NCI-H2196 treated with DMSO at 0.1 percent for 48 hours (cell line): ENCODE measurements around the gene SCN3B.

Experiments
- DNase-seq: peaks from one replicate; lab custom pipeline; 2025; ENCODE audit not compliant: unreplicated experiment; lab: John Stamatoyannopoulos, UW

The SCN3B gene

GRCh38 chr11:123659311-123659710, 4.9 kb upstream of the SCN3B start:
- DNase-seq, result no peak

- DNase-seq, result no peak
Measured at GRCh38 chr11:123653827-123654565, 428 bp downstream of the SCN3B start.

- no peak for DNase-seq
Measured at GRCh38 chr11:123653483-123653826, 969 bp downstream of the SCN3B start.

DNA sequence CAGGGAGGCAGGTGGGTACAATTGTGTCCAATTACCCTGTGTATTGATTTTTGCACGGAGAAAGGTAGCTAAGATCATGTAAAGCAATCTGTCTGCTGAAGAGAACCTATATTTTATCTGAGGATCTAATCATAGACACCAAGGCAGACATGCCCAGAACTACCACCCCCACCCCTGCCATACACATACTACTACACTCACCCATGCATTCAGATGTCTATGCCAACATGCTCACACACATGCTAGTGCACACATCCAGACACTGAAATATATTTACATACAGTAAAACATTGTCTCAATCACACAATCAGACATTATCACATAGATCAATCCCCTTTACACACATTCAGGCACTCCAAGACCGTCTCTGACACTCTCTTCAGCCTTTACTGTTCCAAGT, 1.8 kb downstream of the SCN3B start:
- DNase-seq, result no peak

- DNase-seq, result no peak
Measured at GRCh38 chr11:123650901-123651300, 3.5 kb downstream of the SCN3B start.

- no peak for DNase-seq
Measured at GRCh38 chr11:123645286-123645975, 9.0 kb downstream of the SCN3B start.

- no peak for DNase-seq
Measured at GRCh38 chr11:123642435-123642834, 12.0 kb downstream of the SCN3B start.

DNA sequence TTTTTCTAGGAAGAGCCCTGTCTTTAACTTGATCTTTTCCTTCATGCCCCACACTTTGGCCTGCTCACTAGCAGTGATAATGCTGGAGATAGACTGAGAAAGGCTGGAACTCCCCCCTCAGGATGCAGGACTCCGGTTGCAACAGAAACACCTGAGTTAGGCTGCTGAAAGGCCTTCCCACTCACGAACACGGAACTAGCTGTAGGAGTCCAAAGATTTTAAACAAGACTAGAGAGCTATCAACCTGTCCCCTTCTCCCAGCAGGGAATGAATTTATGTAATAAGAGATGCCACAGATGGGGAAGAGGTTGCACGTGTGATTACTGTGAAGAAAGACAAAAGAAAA, 13.0 kb downstream of the SCN3B start:
- no peak for DNase-seq

DNA sequence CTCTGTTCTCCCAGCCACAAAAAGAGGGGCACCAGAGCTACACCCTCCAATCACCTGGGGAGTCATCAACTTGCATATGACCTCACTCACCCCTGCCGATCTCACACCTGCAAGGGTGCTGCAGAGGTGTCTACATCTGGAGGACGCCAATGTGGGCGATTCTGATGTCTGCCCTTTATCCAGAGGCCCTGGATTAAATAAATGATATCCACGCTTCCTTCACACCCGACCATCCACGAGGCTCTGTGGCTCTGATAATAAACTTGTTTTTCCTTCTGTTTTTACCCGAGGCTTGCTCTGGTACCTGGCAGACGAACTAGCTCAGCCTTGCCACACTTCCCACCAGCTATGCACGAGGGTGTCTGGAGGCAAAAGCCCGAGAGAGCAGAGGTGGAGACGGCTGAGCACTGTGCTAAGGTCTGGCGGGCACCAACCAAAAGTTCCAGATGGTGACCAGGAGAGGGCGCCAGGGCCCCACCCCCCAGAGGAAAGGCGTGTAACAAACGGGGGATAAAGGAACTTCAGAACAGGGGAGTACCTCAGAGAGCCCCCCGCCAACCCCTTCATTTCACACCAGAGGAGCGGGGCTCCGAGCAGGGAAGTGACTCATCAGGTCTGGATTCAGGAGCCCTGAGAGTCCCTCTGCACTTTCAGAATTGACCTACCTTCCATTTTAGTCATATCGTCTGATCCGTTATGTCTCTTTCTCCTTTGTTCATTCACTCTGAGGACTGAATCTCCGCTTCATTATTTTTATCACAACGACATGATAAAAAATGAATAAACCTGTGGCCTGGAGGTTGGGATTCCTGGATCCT, 13.5 kb downstream of the SCN3B start:
- no peak for DNase-seq

- DNase-seq, result no peak
Measured at GRCh38 chr11:123640029-123640428, 14.4 kb downstream of the SCN3B start.

DNA sequence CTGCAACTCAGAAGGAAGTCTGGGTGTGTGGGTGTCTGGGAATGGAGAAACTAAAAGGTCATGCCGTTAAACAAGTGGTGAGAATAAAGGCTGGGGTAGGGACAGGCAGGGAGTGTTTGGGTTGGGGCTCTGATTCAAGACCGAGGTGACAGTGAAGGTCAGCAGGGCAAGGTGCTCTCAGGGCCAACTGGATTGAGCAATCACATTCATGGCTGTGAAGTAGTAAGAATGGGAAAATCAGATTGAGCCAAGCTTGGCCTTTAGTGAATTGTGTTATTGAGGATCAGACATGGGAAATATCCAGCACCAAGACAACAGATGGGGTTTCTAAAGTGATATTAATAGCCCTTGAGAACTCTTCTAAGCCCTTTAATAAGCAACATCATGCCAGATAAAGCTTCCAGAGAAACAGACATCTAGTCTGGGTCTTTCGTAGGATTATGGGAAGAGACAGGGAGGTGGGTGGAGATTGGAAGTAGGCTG, 24.3 kb downstream of the SCN3B start:
- no peak for DNase-seq

- DNase-seq, result no peak
Measured at GRCh38 chr11:123628936-123629683, 25.3 kb downstream of the SCN3B start.

GRCh38 chr11:123624974-123625373, 29.4 kb downstream of the SCN3B start:
- DNase-seq, result no peak

DNA sequence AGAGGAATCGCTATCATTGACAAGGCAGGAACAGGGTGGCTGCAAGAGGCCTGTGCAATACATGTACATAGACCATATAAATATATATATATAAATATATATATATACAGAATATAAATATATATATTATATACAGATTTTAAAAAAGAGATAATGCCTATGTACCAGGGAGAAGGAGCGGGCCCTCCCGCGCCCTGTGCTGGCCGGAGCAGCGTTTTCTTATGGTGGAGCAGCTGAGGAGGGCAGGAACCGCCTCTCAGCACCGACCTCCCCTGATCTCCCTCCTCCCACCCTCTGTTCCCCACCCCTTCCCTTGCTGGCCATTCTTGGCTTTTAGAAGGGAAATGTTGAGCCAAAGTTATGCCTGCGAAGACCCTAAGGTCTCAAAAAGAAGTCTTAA, 31.8 kb downstream of the SCN3B start:
- no peak for DNase-seq

- DNase-seq, result no peak
Measured at GRCh38 chr11:123616505-123617198, 37.8 kb downstream of the SCN3B start.

DNA sequence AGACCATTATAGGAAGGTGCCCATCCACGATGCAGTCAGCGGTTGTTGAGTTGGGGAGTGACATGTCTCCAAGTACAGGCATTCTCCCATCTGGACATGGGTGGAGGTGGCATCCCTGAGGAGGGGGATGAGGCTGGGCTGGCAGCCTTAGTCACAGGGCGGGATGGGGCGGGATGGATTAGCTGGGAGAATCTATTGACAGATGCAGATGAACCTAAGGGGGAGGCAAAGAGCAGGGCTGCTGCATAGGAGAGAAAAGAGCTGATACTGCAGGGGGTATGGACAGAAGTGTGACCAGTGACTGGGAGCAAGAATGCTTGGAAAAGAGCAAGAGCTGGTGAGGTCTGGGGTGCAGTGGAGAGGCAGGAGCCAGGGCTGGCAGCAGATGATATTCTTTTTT, 42.7 kb downstream of the SCN3B start:
- no peak for DNase-seq

DNA sequence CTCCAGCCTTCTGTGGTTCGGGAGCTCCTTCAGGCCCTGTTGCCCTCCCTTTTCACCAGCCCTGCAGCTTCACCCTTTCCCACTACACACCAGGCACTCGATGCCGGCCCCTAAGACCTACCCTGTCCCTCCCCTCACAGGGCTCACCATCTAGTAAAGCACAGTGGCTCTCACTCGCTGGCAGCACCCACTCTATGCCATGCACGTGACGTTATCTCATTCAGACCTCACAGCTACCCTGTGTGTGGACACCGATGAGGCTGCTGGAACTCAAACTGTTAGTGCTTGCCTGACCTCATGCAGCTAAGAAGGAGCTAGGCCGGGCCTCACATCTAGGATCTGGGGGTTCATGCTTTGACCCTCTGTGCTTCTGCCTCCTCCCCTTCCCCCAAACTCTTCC, 45.5 kb downstream of the SCN3B start:
- DNase-seq, result no peak

- no peak for DNase-seq
Measured at GRCh38 chr11:123608371-123608770, 46.1 kb downstream of the SCN3B start.

DNA sequence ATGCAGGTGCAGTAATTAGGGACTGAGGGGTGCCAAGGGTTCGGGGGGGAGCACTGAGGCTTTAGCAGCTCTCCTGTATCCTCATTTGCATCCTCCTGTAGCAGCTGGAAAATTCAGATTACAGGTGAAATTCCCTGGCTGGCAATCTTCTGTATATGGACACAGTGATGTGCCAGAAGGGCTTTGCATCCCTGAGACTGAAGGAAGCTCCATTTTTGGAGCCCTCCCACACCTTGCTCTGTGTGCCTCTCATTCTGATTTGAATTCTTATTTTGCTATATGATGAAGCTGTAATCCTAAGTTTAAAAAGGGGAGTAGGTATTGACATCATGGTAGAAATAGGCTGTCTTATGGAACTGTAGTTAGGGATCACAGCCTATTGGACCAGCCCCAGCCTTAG, 46.6 kb downstream of the SCN3B start:
- no peak for DNase-seq

DNA sequence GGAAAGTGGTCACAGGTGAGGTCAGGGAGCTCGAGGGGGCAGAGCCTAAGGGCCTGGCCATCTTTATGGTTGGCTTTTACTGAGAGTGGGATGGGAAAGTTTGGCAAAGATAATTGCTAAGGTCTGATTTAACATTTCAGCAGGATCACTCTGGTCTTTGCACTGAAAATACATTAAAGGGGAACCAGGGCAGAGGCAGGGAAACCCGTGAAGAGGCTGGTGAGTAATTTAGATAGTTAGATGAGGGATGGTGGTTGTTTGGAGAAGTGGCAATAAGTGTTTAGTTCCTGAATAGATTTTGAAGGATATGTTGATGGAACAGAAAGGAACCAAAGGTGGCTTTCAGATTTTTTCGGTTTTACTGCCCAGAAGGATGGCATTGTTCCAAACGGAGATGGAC, 50.8 kb downstream of the SCN3B start:
- DNase-seq, result no peak

DNA sequence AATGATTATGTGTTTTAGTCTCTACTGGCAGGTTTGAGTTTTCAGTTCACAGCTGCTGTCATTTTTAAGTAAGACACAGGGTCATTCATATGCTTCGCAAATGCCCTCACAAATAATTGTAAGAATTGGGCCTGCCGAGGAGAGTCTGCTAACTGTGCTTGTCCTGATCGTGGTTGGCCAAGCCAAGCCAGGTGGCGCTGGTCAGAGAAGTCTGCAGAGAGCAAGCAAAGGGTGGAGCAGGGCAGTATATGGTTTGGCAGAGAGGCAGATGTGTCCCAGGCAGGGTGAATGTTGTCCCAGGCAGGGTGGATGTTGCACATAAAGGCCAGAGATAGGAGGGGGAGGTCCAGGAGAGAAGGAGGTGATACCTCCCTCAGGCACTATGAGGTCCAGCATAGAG, 52.7 kb downstream of the SCN3B start:
- DNase-seq, result no peak
